SW 1271 (cell line): Measurements from ENCODE around the gene TCOF1.

Experiments used
- DNase-seq, 2 experiments: peaks; one replicate each; lab custom pipeline; 2025; lab: John Stamatoyannopoulos, UW

The TCOF1 gene

GRCh38 chr5:150357326-150358260 is at the start of gene TCOF1:
Gene TCOF1 (plus strand): TSS chr5:150357697. CDS start chr5:150357747, 50 bp downstream.
- peak; percentile 91 to 93 for DNase-seq

GRCh38 chr5:150309101-150309885 is 48.2 kb upstream of the TCOF1 start:
- DNase-seq: no peak

DNA sequence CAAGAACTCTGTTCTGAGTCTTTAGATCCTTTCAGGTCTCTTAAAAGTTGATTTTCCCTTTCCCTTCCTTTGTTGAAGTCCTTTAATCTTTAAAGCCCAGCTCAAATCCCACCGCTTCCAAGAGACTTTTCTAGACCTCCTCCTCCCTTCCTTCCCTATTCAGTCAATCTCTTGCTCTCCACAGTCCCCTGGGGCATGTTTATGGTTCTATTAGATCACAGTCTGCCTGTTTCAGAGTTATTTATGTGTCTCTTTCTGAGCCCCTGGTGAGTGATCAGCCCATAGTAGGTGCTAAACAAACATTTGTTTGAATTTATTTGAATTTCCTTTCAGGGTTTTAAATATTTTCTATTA is 47.6 kb upstream of the TCOF1 start:
- DNase-seq: no peak

GRCh38 chr5:150310246-150310645 is 47.3 kb upstream of the TCOF1 start:
- DNase-seq: no peak

DNA sequence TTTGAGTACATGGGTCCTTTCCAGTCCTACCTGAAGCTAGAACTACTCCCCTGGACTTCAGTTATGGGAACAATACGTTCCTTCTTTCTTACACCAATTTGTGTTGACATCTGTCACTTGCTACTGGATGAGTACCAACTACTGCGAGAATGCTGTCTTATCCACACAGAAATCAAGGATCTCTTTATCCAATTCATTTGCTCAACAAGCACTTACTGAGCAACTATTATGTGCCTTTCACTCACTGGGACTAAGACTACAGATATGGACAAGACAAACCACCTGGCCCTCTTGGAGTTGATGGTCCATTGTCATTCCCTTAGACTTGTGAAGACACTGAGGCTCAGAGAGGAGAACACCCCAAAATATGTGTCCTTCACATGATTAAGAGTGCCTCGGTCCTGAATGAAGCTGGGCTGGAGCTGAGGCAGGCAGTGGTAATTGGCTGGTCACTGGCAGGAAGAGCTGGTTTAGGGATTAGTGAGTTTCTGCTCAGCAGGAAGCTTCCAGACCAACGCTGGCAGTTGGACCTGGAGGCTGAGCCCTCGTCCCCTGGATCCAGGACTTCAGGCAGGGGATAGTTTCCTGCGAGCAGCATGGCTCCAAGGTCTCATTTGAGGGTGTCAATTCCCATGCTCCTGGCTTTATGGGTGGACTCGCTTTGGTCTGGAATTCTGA is 46.3 kb upstream of the TCOF1 start:
- DNase-seq: no peak

GRCh38 chr5:150312518-150312917 is 45.0 kb upstream of the TCOF1 start:
- DNase-seq: no peak

GRCh38 chr5:150313501-150313900 is 44.0 kb upstream of the TCOF1 start:
- DNase-seq: no peak

DNA sequence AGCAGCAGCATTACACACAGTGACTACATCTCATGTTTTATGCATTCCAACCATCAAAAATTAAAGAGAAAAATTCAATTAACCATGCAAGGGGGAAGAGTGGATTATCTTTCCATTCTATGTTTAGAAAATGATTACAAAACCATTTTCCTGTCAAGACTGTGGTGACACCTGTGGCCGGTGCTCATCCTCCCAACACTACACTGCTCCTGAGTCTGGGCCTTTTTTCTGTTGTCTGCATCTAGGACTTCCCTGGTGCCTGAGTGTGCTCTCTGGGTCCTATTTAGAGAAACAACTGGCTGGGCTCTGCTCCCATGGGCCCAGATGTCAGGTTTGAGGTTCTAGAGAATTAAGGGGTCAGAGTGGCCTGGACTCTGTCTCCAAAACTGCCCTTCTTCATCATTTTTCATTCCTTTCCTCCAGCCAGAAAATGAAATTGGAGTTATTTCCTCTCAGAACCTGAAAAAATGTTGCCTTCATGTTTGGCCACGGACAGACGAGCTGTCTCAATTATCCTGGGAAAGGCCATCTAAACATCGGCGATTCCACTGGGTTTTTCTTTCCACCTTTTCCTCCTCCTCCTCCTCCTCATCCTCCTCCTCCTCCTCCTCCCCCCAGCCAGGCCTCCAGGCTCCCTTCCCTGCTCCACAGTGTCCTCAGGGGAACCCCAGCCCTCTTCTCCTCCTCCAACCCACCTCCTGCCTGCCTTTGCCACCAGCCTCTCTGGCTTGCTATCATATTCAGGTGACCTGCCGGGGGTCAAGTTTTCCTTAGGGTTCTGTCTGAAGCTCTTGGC is 43.4 kb upstream of the TCOF1 start:
- no peak for DNase-seq

DNA sequence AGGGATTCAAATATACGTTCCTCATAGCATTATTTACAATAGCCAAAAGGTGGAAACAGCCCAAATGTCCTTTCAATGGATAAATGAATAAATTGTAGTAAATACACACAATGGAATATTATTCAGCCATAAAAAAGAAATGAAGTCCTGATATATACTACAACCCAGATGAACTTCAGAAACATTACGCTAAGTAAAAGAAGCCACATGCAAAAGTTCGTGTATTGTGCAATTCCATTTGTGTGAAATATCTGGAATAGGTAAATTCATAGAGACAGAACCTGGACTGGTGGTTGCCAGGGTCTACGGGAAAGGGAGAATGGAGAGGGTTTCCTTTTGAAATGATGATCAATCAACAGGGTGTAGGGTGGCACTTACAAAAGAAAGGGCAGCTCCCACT is 42.3 kb upstream of the TCOF1 start:
- no peak for DNase-seq

- no peak for DNase-seq
These were observed 41.2 kb upstream of the TCOF1 start for GRCh38 chr5:150316320-150316719.

DNA sequence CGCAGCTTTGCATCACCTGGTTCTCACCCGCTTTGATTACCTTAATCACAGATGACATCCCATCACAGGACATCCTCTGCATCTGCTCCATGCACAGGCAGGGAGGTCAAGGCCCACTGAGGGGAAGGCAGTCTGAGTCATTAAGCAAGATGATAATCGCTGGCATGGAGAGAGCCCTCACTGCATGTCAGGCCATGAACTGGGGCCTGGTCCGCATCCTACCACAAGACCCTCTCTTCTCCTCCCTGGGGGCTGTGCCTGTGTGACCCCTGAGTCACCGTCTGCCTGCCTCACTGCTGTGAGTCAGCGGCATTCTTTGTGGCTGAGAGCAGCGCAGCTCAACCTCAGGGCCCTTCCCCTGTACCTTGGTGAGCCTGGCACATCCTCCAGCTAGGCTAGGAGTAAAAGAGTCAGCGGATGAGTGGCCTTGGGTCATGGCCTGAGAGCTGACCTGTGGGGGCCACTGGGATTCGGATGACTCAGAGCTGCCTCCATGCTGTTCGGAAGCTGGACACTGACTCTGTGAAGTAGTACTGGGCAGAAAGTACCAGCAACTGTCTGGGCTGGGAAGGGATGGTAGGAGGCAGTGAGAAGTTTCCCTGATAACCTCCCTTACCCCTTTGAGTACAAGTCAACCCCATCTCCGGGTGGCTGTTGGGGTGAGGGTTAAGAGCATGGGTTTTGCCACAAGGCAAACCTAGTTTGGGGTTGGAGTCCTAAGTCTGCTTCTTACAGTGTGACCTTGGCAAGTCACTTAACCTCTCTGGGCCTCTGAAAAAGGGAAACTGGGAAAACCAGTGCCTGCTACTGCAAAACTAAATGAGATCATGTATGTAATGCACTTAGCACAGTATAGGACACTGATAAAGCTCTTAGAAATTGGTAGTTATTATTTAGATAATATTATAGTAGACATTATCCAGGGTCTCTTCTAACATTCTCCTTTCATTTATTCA is 40.2 kb upstream of the TCOF1 start:
- DNase-seq: peak; percentile 99 to 100

GRCh38 chr5:150318613-150319483 is 38.6 kb upstream of the TCOF1 start:
- DNase-seq: no peak

- no peak for DNase-seq
These were observed 38.1 kb upstream of the TCOF1 start for GRCh38 chr5:150319484-150319790.

GRCh38 chr5:150320044-150320613 is 37.4 kb upstream of the TCOF1 start:
- DNase-seq: peak; percentile 20 to 83

GRCh38 chr5:150321211-150321610 is 36.3 kb upstream of the TCOF1 start:
- DNase-seq: no peak

GRCh38 chr5:150321784-150322183 is 35.7 kb upstream of the TCOF1 start:
- no peak for DNase-seq

DNA sequence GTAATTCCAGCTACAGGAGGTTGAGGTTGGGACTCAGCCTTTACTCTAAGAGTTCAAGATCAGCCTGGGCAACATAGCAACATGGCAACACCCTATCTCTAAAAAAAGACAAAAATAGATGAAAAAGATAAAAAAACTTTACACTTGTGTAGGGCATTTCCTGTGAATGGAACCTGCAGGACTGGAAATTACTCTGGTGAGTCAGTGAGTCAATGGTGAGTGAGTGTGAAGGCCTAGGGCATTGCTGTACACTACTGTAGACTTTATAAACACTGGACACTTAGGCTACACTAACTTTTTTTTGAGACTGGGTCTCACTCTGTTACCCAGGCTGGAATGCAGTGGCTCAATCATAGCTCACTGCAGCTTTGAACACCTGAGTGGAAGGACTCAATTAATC is 35.3 kb upstream of the TCOF1 start:
- DNase-seq: peak in 1 of 2 experiments; percentile 55

GRCh38 chr5:150323092-150323491 is 34.4 kb upstream of the TCOF1 start:
- no peak for DNase-seq

DNA sequence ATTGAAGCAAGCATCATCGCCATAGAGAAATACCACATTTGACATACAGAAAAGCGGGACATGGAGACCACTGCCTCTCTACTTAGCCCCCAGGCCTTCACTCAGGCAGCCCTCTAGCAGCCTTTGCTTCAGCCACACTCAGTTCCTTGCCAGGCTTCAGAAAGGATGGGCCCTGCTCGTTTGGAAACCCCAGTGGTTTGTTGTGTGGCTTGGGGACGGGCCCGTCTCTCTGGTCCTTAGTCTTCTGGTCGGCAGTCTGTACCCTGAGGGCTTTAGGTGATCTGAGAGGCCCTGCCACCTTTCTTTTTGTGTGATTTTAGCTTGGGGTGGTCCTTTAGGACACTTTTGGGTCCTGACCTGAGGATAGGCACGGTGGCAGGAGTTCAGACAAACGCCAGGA is 33.7 kb upstream of the TCOF1 start:
- no peak for DNase-seq
